HepG2 (cell line): ENCODE measurements around the gene ZBTB21. TPM values are rescaled to one million over a fixed set of nuclear protein-coding genes. Genes with fewer than 3 reads are reported as not detected.

ENCODE experiments used
- ATAC-seq: fragments of 200-7000 bp; cut with Tn5 transposase; 3 replicates; pipeline ENCODE4 v1.9.1; 2020; ENCODE audit warnings: mild to moderate bottlenecking, moderate library complexity
- BruUV-seq: library from RNA; stranded (reverse); fragments of 400-500 nt; replicated peaks from 2 replicates; lab custom pipeline; 2021; lab: Mats Ljungman, UMichigan
- CTCF ChIA-PET: fragments of 300-600 bp; formaldehyde crosslinking; extraction: SDS; loops from one replicate; lab custom pipeline; 2021; ENCODE audit warnings: low total read pairs, inconsistent platforms, low intra/inter-chr PET ratio; lab: Yijun Ruan, JAX
- POLR2A ChIA-PET: fragments of 350-600 bp; sonication (Branson Sonifier 250); formaldehyde crosslinking; loops from one replicate; lab custom pipeline; 2020; ENCODE audit warnings: antibody characterized with exemption, inconsistent platforms; lab: Yijun Ruan, JAX
- DNase-seq: peaks from one replicate; pipeline ENCODE4 v3.0.0-alpha.2; 2015; ENCODE audit warnings: low spot score
- FAIRE-seq: peaks from 3 replicates; lab custom pipeline; 2011; peaks lifted over from hg19 to GRCh38; lab: Jason Lieb, UNC
- H2AFZ ChIP-seq: one replicate; pipeline ENCODE4 v1.6.1; 2011; ENCODE audit warnings: low read length, inconsistent platforms
- H3K27ac ChIP-seq: fragments of 300-600 bp; 3 replicates; pipeline ENCODE4 v1.8.0; 2011; ENCODE audit warnings: mixed run types, mild to moderate bottlenecking, mixed read lengths, low read length, inconsistent platforms; ENCODE audit not compliant: insufficient read depth; ENCODE audit errors: extremely low read length
- H3K27me3 ChIP-seq, 2 experiments: fragments of 200-600 bp in 1 of 2; 2 replicates in 1 of 2; 3 replicates in 1 of 2; pipeline versions ENCODE4 v1.6.0 to v1.8.0; 2011; ENCODE audit warnings: low read length in 2 of 2, mild to moderate bottlenecking in 2 of 2, moderate library complexity in 2 of 2, inconsistent platforms in 1 of 2; ENCODE audit not compliant: insufficient read depth in 2 of 2, control insufficient read depth in 1 of 2
- H3K36me3 ChIP-seq, 2 experiments: fragments of 200-600 bp in 1 of 2; replicated peaks in 1 of 2; 2 replicates in 1 of 2; 3 replicates in 1 of 2; pipeline versions ENCODE4 v1.5.1 to v1.8.0; 2011; ENCODE audit warnings: low read length in 2 of 2, inconsistent platforms in 1 of 2; ENCODE audit not compliant: insufficient read depth in 2 of 2, control insufficient read depth in 1 of 2
- H3K4me1 ChIP-seq: 2 replicates; pipeline ENCODE4 v1.5.1; 2012; ENCODE audit warnings: low read length, inconsistent platforms; ENCODE audit not compliant: insufficient read depth
- H3K4me2 ChIP-seq: 2 replicates; pipeline ENCODE4 v1.6.0; 2011; ENCODE audit warnings: low read depth, low read length, inconsistent platforms
- H3K4me3 ChIP-seq, 3 experiments: fragments of 200-600 bp in 1 of 3; sonication (generic), shearing (Covaris generic) in 1 of 3; replicated peaks in 1 of 3; 2 replicates each; pipeline ENCODE4 v1.5.1; 2011 to 2016; ENCODE audit warnings: low read length in 3 of 3, inconsistent platforms in 2 of 3, low read depth in 2 of 3, mild to moderate bottlenecking in 2 of 3, control low read depth in 1 of 3, mixed read lengths in 1 of 3; ENCODE audit not compliant: insufficient read depth in 1 of 3
- H3K79me2 ChIP-seq: one replicate; pipeline ENCODE4 v1.6.1; 2011; ENCODE audit warnings: low read length, inconsistent platforms; ENCODE audit not compliant: insufficient read depth
- H3K9ac ChIP-seq: 2 replicates; pipeline ENCODE4 v1.6.0; 2011; ENCODE audit warnings: mild to moderate bottlenecking, low read depth, low read length, inconsistent platforms; ENCODE audit not compliant: insufficient read depth
- H3K9me3 ChIP-seq: 2 replicates; pipeline ENCODE4 v1.5.1; 2012; ENCODE audit warnings: mild to moderate bottlenecking, low read length
- H4K20me1 ChIP-seq: 2 replicates; pipeline ENCODE4 v1.6.0; 2011; ENCODE audit warnings: inconsistent platforms, mild to moderate bottlenecking, low read length, moderate library complexity; ENCODE audit not compliant: insufficient read depth
- ARNT2 ChIP-seq: sonication (generic); formaldehyde crosslinking; IDR thresholded peaks from 2 replicates; pipeline ENCODE4 v1.8.0; 2022; ENCODE audit warnings: mild to moderate bottlenecking, low read depth, missing genetic modification reagents, moderate library complexity
- GLI4 ChIP-seq: sonication (generic); formaldehyde crosslinking; IDR thresholded peaks from 2 replicates; pipeline ENCODE4 v1.5.1; 2020; ENCODE audit warnings: missing genetic modification reagents, mild to moderate bottlenecking, moderate library complexity, borderline replicate concordance
- HNRNPUL1 ChIP-seq: fragments of 200-400 bp; formaldehyde crosslinking; IDR thresholded peaks from 2 replicates; pipeline ENCODE4 v1.6.1; 2017; ENCODE audit warnings: low read depth, mild to moderate bottlenecking, low read length, moderate library complexity
- HOXA9 ChIP-seq: sonication (generic); formaldehyde crosslinking; IDR thresholded peaks from 2 replicates; pipeline ENCODE4 v1.8.1; 2022; ENCODE audit warnings: missing genetic modification reagents, mild to moderate bottlenecking, moderate library complexity, borderline replicate concordance
- JARID2 ChIP-seq: sonication (generic); formaldehyde crosslinking; IDR thresholded peaks from 2 replicates; pipeline ENCODE4 v1.8.1; 2023; ENCODE audit warnings: missing genetic modification reagents, inconsistent platforms; ENCODE audit not compliant: insufficient replicate concordance
- MBNL3 ChIP-seq: fragments of 250-450 bp; sonication (Bioruptor Pico); conservative IDR thresholded peaks from 2 replicates; pipeline ENCODE4 v1.8.0; 2022; ENCODE audit warnings: mild to moderate bottlenecking, inconsistent platforms
- NAIF1 ChIP-seq: sonication (generic); formaldehyde crosslinking; IDR thresholded peaks from 2 replicates; pipeline ENCODE4 v1.5.0; 2020; ENCODE audit warnings: mild to moderate bottlenecking, missing genetic modification reagents, borderline replicate concordance
- NFYC ChIP-seq: IDR thresholded peaks from 2 replicates; pipeline ENCODE4 v1.6.1; 2016; ENCODE audit warnings: missing genetic modification reagents, missing compliant biosample characterization
- SCMH1 ChIP-seq: sonication (generic); formaldehyde crosslinking; IDR thresholded peaks from 2 replicates; pipeline ENCODE4 v1.9.0; 2021; ENCODE audit warnings: missing genetic modification reagents, mild to moderate bottlenecking, borderline replicate concordance
- SMAD9 ChIP-seq: sonication (generic); formaldehyde crosslinking; IDR thresholded peaks from 2 replicates; pipeline ENCODE4 v1.5.1; 2020; ENCODE audit warnings: mild to moderate bottlenecking, missing genetic modification reagents
- SP4 ChIP-seq: sonication (generic); formaldehyde crosslinking; IDR thresholded peaks from 2 replicates; pipeline ENCODE4 v1.8.1; 2023; ENCODE audit warnings: mild to moderate bottlenecking, missing genetic modification reagents
- TRIM24 ChIP-seq: sonication (generic); formaldehyde crosslinking; IDR thresholded peaks from 2 replicates; pipeline ENCODE4 v1.8.0; 2022; ENCODE audit warnings: mild to moderate bottlenecking, missing genetic modification reagents
- ZKSCAN8 ChIP-seq: IDR thresholded peaks from 2 replicates; pipeline ENCODE4 v1.6.1; 2016; ENCODE audit warnings: borderline replicate concordance, missing genetic modification reagents, missing compliant biosample characterization
- ZNF121 ChIP-seq: sonication (generic); formaldehyde crosslinking; IDR thresholded peaks from 2 replicates; pipeline ENCODE4 v1.5.0; 2020; ENCODE audit warnings: mild to moderate bottlenecking, missing genetic modification reagents
- ZNF510 ChIP-seq: sonication (generic); formaldehyde crosslinking; IDR thresholded peaks from 2 replicates; pipeline ENCODE4 v1.4.0; 2020; ENCODE audit warnings: low read depth, mild to moderate bottlenecking, missing genetic modification reagents
- ZNF557 ChIP-seq: sonication (generic); formaldehyde crosslinking; IDR thresholded peaks from 2 replicates; pipeline ENCODE4 v1.4.0; 2020; ENCODE audit warnings: missing genetic modification reagents
- ZSCAN25 ChIP-seq: sonication (generic); formaldehyde crosslinking; IDR thresholded peaks from 2 replicates; pipeline ENCODE4 v1.8.0; 2022; ENCODE audit warnings: mild to moderate bottlenecking, missing genetic modification reagents
- WGBS: methylation state at CpG from one replicate; pipeline ENCODE4 v1.1.6; 2017; ENCODE audit warnings: low lambda C conversion rate; 5-methylcytosine and 5-hydroxymethylcytosine counted together
- in situ Hi-C: cut with HindIII; loops from 2 replicates; pipeline ENCODE4 v1.10.0; 2017; ENCODE audit warnings: low pct_unique_long_range_greater_than_20kb; ENCODE audit not compliant: extremely low pct_ligation_motif_present
- intact Hi-C: fragments of 100-400 bp; cut with micrococcal nuclease; formaldehyde crosslinking; loops from one replicate; pipeline ENCODE4 v1.10.0; 2022; ENCODE audit not compliant: unreplicated experiment
- polyA plus RNA-seq, 8 experiments: library from polyadenylated mRNA; depleted of rRNA in 3 of 8; stranded (reverse) in 7 of 8; unstranded in 1 of 8; fragments of >200 nt; fragmentation: Illumina TruSeq in 4 of 8; extraction: Trizol in 4 of 8; gene quantifications; 2 replicates each; pipeline versions ENCODE4 v1.2.1 to v1.2.3, GENCODE V29; 2011 to 2016; ENCODE audit warnings: low read depth in 4 of 8, missing spikeins in 1 of 8, mixed read lengths in 1 of 8; ENCODE audit not compliant: insufficient read depth in 1 of 8
- total RNA-seq, 5 experiments: library from RNA; depleted of rRNA; stranded (reverse); fragments of >200 nt; fragmentation: Illumina TruSeq; extraction: Trizol; gene quantifications; 2 replicates each; pipeline ENCODE4 v1.2.3, GENCODE V29; 2016; ENCODE audit warnings: low read depth in 1 of 5
- TF ChIP-seq, protein P1 (sequence below): sonication (generic); formaldehyde crosslinking; IDR thresholded peaks from 2 replicates; pipeline ENCODE4 v1.5.0; 2020; ENCODE audit warnings: mild to moderate bottlenecking, missing genetic modification reagents
- TF ChIP-seq, protein P2 (sequence below): sonication (generic); formaldehyde crosslinking; IDR thresholded peaks from 2 replicates; pipeline ENCODE4 v1.4.0; 2020; ENCODE audit warnings: missing genetic modification reagents, mild to moderate bottlenecking, borderline replicate concordance

ZBTB21 gene
- total and polyA plus RNA-seq, 2 of the 13 experiments (the other 11 are each of a cell fraction or from before 2014, with no cell fraction given): 4.5 to 6.1 TPM

DNA sequence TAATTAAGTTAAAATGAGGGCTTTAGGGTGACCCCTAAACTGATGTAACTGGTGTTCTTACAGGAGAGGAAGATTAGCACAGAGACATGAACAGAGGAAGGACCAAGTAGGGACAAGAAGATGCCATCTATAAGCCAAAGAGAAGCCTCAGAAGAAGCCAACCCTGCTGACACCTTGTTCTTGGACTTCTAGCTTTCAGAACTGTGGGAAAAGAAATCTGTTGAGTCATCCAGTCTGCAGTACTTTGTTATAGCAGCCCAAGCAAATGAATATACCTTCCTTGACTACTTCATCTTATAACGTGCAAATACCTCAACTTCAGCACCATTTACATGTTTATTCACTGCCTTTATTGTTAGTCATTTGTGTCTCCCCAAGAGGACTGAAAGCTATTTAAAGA lies 3.4 kb downstream of the ZBTB21 start (continued):
- TF ChIP-seq HOXA9 (CRISPR knock-in tag): no peak
- no peak for TF ChIP-seq TRIM24 (CRISPR knock-in tag)
- TF ChIP-seq, protein P1, sequence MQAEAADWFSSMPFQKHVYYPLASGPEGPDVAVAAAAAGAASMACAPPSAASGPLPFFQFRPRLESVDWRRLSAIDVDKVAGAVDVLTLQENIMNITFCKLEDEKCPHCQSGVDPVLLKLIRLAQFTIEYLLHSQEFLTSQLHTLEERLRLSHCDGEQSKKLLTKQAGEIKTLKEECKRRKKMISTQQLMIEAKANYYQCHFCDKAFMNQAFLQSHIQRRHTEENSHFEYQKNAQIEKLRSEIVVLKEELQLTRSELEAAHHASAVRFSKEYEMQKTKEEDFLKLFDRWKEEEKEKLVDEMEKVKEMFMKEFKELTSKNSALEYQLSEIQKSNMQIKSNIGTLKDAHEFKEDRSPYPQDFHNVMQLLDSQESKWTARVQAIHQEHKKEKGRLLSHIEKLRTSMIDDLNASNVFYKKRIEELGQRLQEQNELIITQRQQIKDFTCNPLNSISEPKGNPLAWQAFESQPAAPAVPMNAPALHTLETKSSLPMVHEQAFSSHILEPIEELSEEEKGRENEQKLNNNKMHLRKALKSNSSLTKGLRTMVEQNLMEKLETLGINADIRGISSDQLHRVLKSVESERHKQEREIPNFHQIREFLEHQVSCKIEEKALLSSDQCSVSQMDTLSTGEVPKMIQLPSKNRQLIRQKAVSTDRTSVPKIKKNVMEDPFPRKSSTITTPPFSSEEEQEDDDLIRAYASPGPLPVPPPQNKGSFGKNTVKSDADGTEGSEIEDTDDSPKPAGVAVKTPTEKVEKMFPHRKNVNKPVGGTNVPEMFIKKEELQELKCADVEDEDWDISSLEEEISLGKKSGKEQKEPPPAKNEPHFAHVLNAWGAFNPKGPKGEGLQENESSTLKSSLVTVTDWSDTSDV (CRISPR knock-in tag): no peak
- TF ChIP-seq SP4 (CRISPR knock-in tag): no peak

DNA sequence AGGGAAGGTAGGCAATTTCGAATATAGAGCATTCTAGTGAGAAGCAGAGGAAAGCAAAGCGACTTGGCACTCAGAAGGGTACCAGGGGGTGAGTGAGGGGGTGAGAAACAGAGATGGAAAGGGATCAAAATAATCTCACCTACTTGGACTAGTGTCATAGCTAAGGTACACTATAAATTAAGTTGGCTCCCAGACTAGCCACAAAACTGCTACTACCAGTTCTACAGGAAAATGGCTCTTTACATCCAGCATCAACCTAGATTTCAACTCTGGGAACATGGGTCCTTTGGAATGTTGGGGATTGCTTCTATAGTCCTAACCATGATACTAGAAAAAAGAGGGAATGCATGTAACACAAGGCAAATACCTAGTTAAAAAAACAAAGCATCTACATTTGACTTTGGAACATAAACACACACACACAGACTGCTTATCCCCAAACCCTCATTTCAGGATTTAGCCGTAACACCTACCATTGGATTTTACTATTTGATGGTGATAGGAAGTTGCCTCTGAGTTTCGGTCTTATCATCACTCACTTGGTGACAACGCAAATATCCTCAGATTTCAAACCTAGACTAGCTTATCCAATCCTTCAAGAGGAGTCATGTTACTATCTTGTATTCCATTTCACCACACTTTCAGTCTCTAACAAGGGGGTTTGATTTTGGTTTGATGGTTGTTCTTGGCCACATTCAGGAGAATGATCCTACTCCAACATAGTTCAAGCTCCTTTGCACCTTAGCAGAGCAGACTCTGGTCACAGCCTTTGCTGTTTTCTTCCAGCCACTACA lies 5.6 kb downstream of the ZBTB21 start:
- BruUV-seq: no TSS peak
- 94% methylated on average over 5 of the region's 5 CpGs for WGBS
- POLR2A ChIA-PET: no interaction called here
- H3K9me3 ChIP-seq: no peaks in the 10 kb centered on the region
- H3K27ac ChIP-seq: no peak overlapping the region
- no peaks in the 10 kb centered on the region for H3K27me3 ChIP-seq
- no peak overlapping the region for H3K9ac ChIP-seq
- no peak for FAIRE-seq
- peaks cover 25% of the 10 kb centered on the region for H3K4me1 ChIP-seq
- H3K79me2 ChIP-seq: peaks cover 39% of the 10 kb centered on the region
- H2AFZ ChIP-seq: no peak overlapping the region
- in situ Hi-C loops: no loop called here
- intact Hi-C loops: no loop called here
- H4K20me1 ChIP-seq: no peaks in the 10 kb centered on the region
- peaks cover 5 to 17% of the 10 kb centered on the region in 2 experiments for H3K36me3 ChIP-seq
- ATAC-seq: no peak
- no peak overlapping the region for H3K4me2 ChIP-seq
- no peak overlapping the region for H3K4me3 ChIP-seq
- no peak for DNase-seq
- CTCF ChIA-PET: no interaction called here
- TF ChIP-seq GLI4 (CRISPR knock-in tag) (no peak), ZSCAN25 (CRISPR knock-in tag) (no peak), NAIF1 (CRISPR knock-in tag) (no peak), ZKSCAN8 (no peak), ZNF510 (CRISPR knock-in tag) (no peak), HNRNPUL1 (no peak), SP4 (CRISPR knock-in tag) (no peak), MBNL3 (CRISPR knock-in tag) (no peak), ZNF557 (no peak), JARID2 (CRISPR knock-in tag) (no peak), ZNF121 (no peak), NFYC (CRISPR knock-in tag) (no peak), SCMH1 (no peak), SMAD9 (CRISPR knock-in tag) (no peak), ARNT2 (no peak)
- TF ChIP-seq, protein P2, sequence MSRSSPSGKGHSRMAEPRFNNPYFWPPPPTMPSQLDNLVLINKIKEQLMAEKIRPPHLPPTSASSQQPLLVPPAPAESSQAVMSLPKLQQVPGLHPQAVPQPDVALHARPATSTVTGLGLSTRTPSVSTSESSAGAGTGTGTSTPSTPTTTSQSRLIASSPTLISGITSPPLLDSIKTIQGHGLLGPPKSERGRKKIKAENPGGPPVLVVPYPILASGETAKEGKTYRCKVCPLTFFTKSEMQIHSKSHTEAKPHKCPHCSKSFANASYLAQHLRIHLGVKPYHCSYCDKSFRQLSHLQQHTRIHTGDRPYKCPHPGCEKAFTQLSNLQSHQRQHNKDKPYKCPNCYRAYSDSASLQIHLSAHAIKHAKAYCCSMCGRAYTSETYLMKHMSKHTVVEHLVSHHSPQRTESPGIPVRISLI (CRISPR knock-in tag): no peak
